Stimulated activated CD8-positive, alpha-beta memory T cell treated with anti-CD3 and anti-CD28 coated beads, Interleukin-12 subunit alpha, Interleukin-12 subunit beta, amount 100 ng/mL, for 24 hours (primary cell): Measurements from ENCODE around the gene OSCP1.
"Not testable (repeated sequence)": the region's sequence is repeated elsewhere in the genome, so short reads cannot be mapped to it uniquely, and the experiment has no call there.

Experiments used
- DNase-seq: peaks from one replicate; pipeline ENCODE4 v3.0.0-alpha.2; 2020; ENCODE audit errors: extremely low read depth

The OSCP1 gene

GRCh38 chr1:36450270-36450918, at the start of gene OSCP1:
OSCP1 (minus strand) TSS chr1:36450451; CDS start chr1:36450369, 82 bp downstream.
- peak; percentile 58 for DNase-seq

- no peak for DNase-seq
These were observed 47.0 kb upstream of the OSCP1 start for GRCh38 chr1:36497207-36497606.

GRCh38 chr1:36494971-36495370, 44.7 kb upstream of the OSCP1 start:
- DNase-seq = no peak

- DNase-seq = no peak
These were observed 43.3 kb upstream of the OSCP1 start for GRCh38 chr1:36493524-36493923.

GRCh38 chr1:36492491-36492890, 42.2 kb upstream of the OSCP1 start:
- DNase-seq = no peak

- DNase-seq = not testable (repeated sequence)
These were observed 39.2 kb upstream of the OSCP1 start for GRCh38 chr1:36489258-36490051.

- no peak for DNase-seq
These were observed 37.7 kb upstream of the OSCP1 start for GRCh38 chr1:36487906-36488305.

GRCh38 chr1:36487336-36487725, 37.1 kb upstream of the OSCP1 start:
- not testable (repeated sequence) for DNase-seq

- DNase-seq = no peak
These were observed 36.4 kb upstream of the OSCP1 start for GRCh38 chr1:36486439-36487335.

GRCh38 chr1:36486093-36486438, 35.8 kb upstream of the OSCP1 start:
- no peak for DNase-seq

- no peak for DNase-seq
These were observed 33.8 kb upstream of the OSCP1 start for GRCh38 chr1:36484099-36484498.

GRCh38 chr1:36482724-36483388, 32.6 kb upstream of the OSCP1 start, which contains the start of gene CSF3R:
CSF3R (minus strand) TSS chr1:36482913; CDS start chr1:36479496, 3,417 bp downstream.
- no peak for DNase-seq

- DNase-seq = no peak
These were observed 31.8 kb upstream of the OSCP1 start for GRCh38 chr1:36481771-36482723.

GRCh38 chr1:36481091-36481490, 30.8 kb upstream of the OSCP1 start:
- DNase-seq = no peak

- DNase-seq = no peak
These were observed 29.9 kb upstream of the OSCP1 start for GRCh38 chr1:36480161-36480560.

- DNase-seq = no peak
These were observed 29.3 kb upstream of the OSCP1 start for GRCh38 chr1:36479505-36480051.

- not testable (repeated sequence) for DNase-seq
These were observed 27.4 kb upstream of the OSCP1 start for GRCh38 chr1:36477615-36478014.

- DNase-seq = no peak
These were observed 26.7 kb upstream of the OSCP1 start for GRCh38 chr1:36476945-36477344.

- DNase-seq = no peak
These were observed 25.8 kb upstream of the OSCP1 start for GRCh38 chr1:36475910-36476604.

- no peak for DNase-seq
These were observed 25.1 kb upstream of the OSCP1 start for GRCh38 chr1:36475341-36475740.
